Sigmoid colon (tissue), 4 donors: ENCODE measurements around the gene LIPF.

Source experiments
- POLR2A ChIP-seq, 2 donors: fragments of 450-650 bp; IDR thresholded peaks; one replicate each; pipeline ENCODE4 v1.6.1; 2016; ENCODE audit warnings: antibody characterized with exemption in 2 of 2, mild to moderate bottlenecking in 2 of 2, moderate library complexity in 2 of 2
- POLR2AphosphoS5 ChIP-seq, 4 donors: sonication (generic); formaldehyde crosslinking; IDR thresholded peaks; one replicate each; pipeline ENCODE4 v1.6.1; 2017; ENCODE audit warnings: antibody characterized with exemption in 4 of 4
- TF ChIP-seq, protein P1 (sequence below), 4 experiments: fragments of 450-650 bp in 3 of 4; fragments of 200-600 bp in 1 of 4; IDR thresholded peaks; one replicate each; pipeline ENCODE4 v1.5.1; 2016 to 2019; ENCODE audit warnings: antibody characterized with exemption in 4 of 4, mild to moderate bottlenecking in 3 of 4, moderate library complexity in 2 of 4

DNA sequence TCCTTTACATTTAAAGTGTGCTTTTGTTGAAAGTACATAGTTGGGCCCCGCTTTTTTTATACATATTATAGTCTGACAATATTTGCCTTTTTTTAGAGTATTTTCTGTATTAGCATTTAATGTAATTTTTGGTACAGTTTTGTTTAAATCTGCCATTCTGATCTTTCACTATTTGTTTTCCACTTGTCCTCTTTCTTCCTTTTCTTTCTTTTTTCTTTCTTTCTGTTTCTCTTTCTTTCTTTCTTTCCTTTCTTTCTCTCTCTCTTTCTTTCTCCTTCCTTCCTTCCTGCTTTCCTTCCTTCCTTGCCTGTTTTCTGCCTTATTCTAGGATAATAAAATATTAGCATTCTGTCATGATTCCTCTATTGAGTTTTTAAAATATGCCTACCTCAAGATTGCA, 51.3 kb downstream of the LIPF start:
- TF ChIP-seq, protein P1, sequence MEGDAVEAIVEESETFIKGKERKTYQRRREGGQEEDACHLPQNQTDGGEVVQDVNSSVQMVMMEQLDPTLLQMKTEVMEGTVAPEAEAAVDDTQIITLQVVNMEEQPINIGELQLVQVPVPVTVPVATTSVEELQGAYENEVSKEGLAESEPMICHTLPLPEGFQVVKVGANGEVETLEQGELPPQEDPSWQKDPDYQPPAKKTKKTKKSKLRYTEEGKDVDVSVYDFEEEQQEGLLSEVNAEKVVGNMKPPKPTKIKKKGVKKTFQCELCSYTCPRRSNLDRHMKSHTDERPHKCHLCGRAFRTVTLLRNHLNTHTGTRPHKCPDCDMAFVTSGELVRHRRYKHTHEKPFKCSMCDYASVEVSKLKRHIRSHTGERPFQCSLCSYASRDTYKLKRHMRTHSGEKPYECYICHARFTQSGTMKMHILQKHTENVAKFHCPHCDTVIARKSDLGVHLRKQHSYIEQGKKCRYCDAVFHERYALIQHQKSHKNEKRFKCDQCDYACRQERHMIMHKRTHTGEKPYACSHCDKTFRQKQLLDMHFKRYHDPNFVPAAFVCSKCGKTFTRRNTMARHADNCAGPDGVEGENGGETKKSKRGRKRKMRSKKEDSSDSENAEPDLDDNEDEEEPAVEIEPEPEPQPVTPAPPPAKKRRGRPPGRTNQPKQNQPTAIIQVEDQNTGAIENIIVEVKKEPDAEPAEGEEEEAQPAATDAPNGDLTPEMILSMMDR (IDR thresholded peaks at IDR 0.05) = no peak
- TF ChIP-seq POLR2A (IDR thresholded peaks at IDR 0.05) (no peak), POLR2AphosphoS5 (IDR thresholded peaks at IDR 0.05) (no peak)
